ENCODE results near the gene OLIG1.

OLIG1 gene, protein sequence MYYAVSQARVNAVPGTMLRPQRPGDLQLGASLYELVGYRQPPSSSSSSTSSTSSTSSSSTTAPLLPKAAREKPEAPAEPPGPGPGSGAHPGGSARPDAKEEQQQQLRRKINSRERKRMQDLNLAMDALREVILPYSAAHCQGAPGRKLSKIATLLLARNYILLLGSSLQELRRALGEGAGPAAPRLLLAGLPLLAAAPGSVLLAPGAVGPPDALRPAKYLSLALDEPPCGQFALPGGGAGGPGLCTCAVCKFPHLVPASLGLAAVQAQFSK

GRCh38 chr21:33069994-33070743 lies at the start of gene OLIG1:
Gene OLIG1 (plus strand): TSS chr21:33070141. CDS start chr21:33070247, 106 bp downstream.
- peak within 1 kb of the TSS; percentile 18 for H3K4me3 ChIP-seq (ENCODE audit: low read depth, low read length)
- DNase-seq (ENCODE audit: low read depth), result no peak

- no peak for DNase-seq (ENCODE audit: low read depth)
- no peak overlapping the region for H3K4me3 ChIP-seq (ENCODE audit: low read depth, low read length)
Measured at GRCh38 chr21:33020558-33021100, 49.3 kb upstream of the OLIG1 start.

DNA sequence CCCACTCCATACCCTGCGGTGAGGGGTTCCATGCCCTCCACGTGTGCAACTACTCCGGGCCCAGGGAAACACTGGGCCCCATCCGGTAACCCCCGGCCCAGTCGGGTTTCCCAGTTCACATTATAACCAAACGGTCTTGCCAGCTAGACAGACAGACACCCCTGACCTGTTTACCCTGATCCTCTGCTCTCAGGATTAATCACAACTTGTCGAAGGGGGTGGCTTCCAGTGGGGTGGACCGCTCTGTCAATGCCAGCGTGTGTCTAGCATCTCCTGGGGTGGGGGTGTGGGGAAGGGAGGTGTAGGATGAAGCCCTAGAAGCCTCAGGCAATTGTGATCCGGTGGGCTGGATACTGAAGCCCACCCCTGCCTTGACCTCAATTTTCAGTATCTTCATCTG lies 48.8 kb upstream of the OLIG1 start:
- no peak for DNase-seq (ENCODE audit: low read depth)
- H3K4me3 ChIP-seq (ENCODE audit: low read depth, low read length), result no peak overlapping the region

GRCh38 chr21:33021667-33022066 lies 48.3 kb upstream of the OLIG1 start:
- H3K4me3 ChIP-seq (ENCODE audit: low read depth, low read length), result no peak overlapping the region
- no peak for DNase-seq (ENCODE audit: low read depth)

DNA sequence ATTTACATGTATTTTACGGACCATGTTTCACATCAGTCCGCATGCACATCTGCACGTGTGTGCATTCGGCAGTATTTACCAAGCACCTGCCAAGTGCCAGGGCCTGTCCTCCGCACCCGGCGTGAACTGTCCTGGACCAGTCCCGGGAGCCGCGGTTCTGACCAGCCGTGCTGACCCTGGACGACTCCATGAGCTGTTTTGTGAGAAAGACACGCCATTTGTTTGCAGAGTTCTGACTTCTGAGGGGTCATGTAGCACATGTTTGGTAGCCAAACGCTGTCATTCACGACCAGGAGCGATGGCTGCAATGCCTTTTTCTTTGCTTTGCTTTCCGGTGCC lies 47.5 kb upstream of the OLIG1 start:
- no peak overlapping the region for H3K4me3 ChIP-seq (ENCODE audit: low read depth, low read length)
- no peak for DNase-seq (ENCODE audit: low read depth)

- H3K4me3 ChIP-seq (ENCODE audit: low read depth, low read length), result no peak overlapping the region
- DNase-seq (ENCODE audit: low read depth), result no peak
Measured at GRCh38 chr21:33022828-33023573, 46.9 kb upstream of the OLIG1 start.

GRCh38 chr21:33023574-33024200 lies 46.3 kb upstream of the OLIG1 start:
- DNase-seq (ENCODE audit: low read depth), result no peak
- no peak overlapping the region for H3K4me3 ChIP-seq (ENCODE audit: low read depth, low read length)

- DNase-seq (ENCODE audit: low read depth), result no peak
- no peak overlapping the region for H3K4me3 ChIP-seq (ENCODE audit: low read depth, low read length)
Measured at GRCh38 chr21:33024201-33025103, 45.5 kb upstream of the OLIG1 start.

- DNase-seq (ENCODE audit: low read depth), result no peak
- no peak overlapping the region for H3K4me3 ChIP-seq (ENCODE audit: low read depth, low read length)
Measured at GRCh38 chr21:33025106-33025488, 44.8 kb upstream of the OLIG1 start.

GRCh38 chr21:33025489-33026442 lies 44.2 kb upstream of the OLIG1 start, which contains the start of gene OLIG2:
Gene OLIG2 (plus strand): TSS chr21:33025935. CDS start chr21:33026863, 928 bp downstream.
- no peak for DNase-seq (ENCODE audit: low read depth)
- H3K4me3 ChIP-seq (ENCODE audit: low read depth, low read length), result peak within 1 kb of the TSS; percentile 9

DNA sequence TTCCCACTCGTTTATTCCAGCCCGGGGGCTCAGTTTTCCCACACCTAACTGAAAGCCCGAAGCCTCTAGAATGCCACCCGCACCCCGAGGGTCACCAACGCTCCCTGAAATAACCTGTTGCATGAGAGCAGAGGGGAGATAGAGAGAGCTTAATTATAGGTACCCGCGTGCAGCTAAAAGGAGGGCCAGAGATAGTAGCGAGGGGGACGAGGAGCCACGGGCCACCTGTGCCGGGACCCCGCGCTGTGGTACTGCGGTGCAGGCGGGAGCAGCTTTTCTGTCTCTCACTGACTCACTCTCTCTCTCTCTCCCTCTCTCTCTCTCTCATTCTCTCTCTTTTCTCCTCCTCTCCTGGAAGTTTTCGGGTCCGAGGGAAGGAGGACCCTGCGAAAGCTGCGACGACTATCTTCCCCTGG lies 43.5 kb upstream of the OLIG1 start:
- H3K4me3 ChIP-seq (ENCODE audit: low read depth, low read length), result no peak overlapping the region
- no peak for DNase-seq (ENCODE audit: low read depth)

DNA sequence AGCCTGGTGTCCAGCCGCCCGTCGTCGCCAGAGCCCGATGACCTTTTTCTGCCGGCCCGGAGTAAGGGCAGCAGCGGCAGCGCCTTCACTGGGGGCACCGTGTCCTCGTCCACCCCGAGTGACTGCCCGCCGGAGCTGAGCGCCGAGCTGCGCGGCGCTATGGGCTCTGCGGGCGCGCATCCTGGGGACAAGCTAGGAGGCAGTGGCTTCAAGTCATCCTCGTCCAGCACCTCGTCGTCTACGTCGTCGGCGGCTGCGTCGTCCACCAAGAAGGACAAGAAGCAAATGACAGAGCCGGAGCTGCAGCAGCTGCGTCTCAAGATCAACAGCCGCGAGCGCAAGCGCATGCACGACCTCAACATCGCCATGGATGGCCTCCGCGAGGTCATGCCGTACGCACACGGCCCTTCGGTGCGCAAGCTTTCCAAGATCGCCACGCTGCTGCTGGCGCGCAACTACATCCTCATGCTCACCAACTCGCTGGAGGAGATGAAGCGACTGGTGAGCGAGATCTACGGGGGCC lies 43.0 kb upstream of the OLIG1 start:
- DNase-seq (ENCODE audit: low read depth), result no peak
- no peak overlapping the region for H3K4me3 ChIP-seq (ENCODE audit: low read depth, low read length)

GRCh38 chr21:33027401-33028286 lies 42.3 kb upstream of the OLIG1 start:
- no peak overlapping the region for H3K4me3 ChIP-seq (ENCODE audit: low read depth, low read length)
- no peak for DNase-seq (ENCODE audit: low read depth)

DNA sequence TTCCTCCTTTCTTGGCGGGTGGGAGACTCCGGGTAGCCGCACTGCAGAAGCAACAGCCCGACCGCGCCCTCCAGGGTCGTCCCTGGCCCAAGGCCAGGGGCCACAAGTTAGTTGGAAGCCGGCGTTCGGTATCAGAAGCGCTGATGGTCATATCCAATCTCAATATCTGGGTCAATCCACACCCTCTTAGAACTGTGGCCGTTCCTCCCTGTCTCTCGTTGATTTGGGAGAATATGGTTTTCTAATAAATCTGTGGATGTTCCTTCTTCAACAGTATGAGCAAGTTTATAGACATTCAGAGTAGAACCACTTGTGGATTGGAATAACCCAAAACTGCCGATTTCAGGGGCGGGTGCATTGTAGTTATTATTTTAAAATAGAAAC lies 41.7 kb upstream of the OLIG1 start:
- no peak overlapping the region for H3K4me3 ChIP-seq (ENCODE audit: low read depth, low read length)
- DNase-seq (ENCODE audit: low read depth), result no peak

GRCh38 chr21:33028773-33029384 lies 41.1 kb upstream of the OLIG1 start:
- no peak for DNase-seq (ENCODE audit: low read depth)
- H3K4me3 ChIP-seq (ENCODE audit: low read depth, low read length), result no peak overlapping the region

DNA sequence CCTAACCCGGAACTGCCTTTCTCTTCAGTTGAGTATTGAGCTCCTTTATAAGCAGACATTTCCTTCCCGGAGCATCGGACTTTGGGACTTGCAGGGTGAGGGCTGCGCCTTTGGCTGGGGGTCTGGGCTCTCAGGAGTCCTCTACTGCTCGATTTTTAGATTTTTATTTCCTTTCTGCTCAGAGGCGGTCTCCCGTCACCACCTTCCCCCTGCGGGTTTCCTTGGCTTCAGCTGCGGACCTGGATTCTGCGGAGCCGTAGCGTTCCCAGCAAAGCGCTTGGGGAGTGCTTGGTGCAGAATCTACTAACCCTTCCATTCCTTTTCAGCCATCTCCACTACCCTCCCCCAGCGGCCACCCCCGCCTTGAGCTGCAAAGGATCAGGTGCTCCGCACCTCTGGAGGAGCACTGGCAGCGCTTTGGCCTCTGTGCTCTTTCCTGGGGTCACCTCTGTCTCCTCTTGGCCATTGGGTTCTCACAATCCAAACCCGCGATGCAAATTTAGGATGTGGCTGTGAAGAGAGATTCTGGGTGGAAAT lies 40.5 kb upstream of the OLIG1 start:
- DNase-seq (ENCODE audit: low read depth), result no peak
- no peak overlapping the region for H3K4me3 ChIP-seq (ENCODE audit: low read depth, low read length)
